ENCODE results near the gene KTN1.

KTN1 gene

GRCh38 chr14:55689981-55690871 is 110.2 kb downstream of the KTN1 start:
- no peak for DNase-seq

GRCh38 chr14:55691659-55692058 is 111.7 kb downstream of the KTN1 start:
- no peak for DNase-seq

- no peak for DNase-seq
Observed at GRCh38 chr14:55693904-55694303, 113.9 kb downstream of the KTN1 start.

- no peak for DNase-seq
Observed at GRCh38 chr14:55697414-55697861, 117.4 kb downstream of the KTN1 start.

GRCh38 chr14:55698051-55698450 is 118.0 kb downstream of the KTN1 start:
- no peak for DNase-seq

DNA sequence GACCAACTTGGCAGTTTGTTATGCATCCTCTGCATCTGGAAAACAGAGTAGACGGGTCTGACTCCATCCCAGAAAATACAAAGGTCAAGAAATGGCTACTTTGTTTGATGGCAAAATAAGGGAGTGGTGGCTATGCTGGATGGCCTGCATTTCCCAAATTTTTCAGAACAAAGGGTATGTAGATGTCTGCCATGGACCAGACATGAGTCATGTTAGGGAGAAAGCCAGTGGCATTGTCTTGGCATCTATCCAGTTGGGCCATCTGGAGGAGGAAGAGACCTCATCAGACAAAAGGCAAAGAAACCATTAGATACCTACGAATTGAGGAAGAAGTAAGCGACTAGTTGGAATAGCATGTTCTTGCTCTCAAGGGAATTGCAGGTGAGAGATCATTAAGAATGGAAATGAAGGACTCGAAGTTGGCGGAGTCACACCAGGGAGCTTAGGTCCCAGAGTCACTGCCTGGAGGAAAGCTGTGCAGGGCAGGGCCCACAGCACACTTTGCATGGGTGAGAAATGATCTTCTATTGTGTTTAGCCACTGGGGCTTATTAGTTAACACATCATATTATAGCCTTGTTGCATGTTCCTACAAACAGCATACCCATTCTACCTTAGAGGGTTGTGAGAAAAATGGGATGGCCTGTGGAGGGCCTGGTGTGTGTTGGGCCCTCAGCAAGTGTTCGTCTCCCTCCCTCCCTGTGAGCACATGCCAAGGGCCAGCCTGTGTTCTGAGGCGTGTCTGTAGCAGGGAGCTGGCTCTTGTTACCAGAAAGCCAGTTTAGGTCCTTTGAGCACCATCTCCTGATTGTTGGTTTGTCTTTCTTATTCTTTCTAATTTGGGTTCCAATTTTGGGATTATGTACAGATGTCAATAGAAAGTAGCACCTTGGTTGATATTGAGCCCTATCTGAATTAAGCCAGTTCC is 119.4 kb downstream of the KTN1 start:
- no peak for DNase-seq

- DNase-seq, result no peak
Observed at GRCh38 chr14:55701638-55702037, 121.6 kb downstream of the KTN1 start.

DNA sequence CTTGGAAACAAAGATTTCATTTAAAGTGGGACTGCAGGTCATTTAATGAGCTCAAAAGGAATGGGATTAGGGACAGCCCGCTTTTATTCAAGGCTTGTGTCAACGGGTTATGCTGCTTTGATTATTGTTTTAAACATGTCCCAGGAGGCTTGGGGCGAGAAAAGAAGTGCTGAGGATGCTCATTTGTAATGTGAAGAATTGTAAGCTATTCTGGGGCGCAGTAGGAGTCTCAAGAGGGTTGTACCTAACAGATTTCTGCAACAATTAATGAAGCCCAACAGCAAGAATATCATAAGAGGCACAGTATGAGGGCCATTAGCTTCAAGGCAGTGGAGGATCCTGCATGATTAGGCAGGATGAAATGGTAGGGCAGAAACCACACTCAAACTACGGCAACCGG is 122.5 kb downstream of the KTN1 start:
- peak; percentile 5 for DNase-seq

- no peak for DNase-seq
Observed at GRCh38 chr14:55704654-55705053, 124.6 kb downstream of the KTN1 start.

DNA sequence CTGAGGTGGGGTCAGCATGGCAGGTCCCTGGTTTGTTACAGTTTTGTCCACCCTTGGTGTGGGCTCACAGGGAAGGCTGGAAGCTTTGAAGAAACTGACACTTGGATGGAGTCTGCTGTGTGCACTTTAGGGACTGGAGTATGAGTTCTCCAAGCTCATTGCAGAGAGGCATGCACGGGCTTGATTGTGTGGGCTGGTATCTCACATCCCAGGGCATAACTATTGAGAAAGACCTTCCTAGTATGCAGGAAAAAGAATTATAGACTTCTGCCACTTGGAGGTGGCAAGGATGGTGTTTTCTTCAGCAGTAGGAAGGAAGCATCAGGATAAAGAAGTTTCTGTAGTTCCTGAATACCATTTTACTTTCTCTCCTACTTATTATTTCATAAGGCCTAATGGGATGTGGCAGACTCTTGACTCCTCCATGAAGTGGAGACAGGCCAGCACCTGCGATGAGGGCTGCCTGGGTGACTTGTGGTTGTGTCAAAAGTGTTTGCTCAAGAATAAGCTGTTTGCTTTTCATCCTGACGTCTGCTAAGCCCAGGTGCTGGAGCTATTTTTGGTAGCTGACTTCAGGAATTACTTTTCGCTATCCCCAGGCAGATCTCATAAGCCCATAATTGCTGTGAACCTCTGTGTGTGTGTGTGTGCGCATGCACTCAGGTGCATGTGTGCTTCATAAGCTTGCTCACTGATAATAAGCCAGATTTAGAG is 125.8 kb downstream of the KTN1 start:
- peak; percentile 100 for DNase-seq

GRCh38 chr14:55706365-55706684 is 126.3 kb downstream of the KTN1 start:
- DNase-seq, result no peak

DNA sequence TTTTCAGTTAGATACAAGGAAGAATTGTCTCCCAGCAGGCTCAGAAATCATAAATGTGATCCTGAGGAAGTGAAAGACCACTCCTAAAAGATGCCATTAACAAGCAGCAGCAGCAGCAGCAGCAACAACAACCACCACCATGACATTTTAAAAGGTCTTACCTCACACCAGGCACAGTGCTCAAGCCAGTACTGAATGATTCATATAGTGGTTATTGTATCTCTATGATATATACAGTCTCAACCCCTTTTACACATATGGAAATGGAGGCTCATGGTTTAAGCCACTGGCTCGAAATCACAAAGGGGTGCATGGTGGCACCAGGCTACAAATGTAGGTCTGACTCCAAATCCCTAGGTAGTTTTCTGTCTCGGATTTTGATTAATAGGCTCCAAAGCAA is 126.9 kb downstream of the KTN1 start:
- peak; percentile 22 for DNase-seq

GRCh38 chr14:55707365-55707804 is 127.4 kb downstream of the KTN1 start:
- peak; percentile 33 for DNase-seq

DNA sequence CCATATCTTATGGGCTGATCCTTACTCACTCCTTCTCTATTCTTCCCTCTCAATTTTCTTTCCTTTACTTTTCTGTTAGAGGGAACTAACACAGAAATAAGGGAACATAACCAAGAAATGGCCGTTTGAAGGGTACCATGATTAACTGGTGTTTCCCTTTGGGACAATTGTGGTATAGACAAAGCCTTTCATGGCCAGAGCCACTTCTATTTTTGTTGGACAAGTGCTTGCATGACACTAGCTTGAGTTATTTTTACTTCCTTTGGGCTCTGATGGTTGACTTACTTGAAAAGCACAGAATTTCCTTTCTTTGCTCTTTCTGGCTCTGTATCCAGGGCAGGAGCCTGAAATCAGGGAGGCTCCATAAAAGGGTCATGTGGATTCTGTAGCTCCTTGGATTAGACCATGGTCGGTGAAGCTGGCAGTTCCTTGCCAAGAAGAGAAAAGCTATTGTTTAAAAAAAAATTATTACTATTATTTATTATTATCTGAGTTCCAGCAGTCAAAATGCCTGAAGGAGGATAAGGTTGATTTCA is 130.6 kb downstream of the KTN1 start:
- DNase-seq, result no peak

GRCh38 chr14:55711175-55711811 is 131.3 kb downstream of the KTN1 start:
- DNase-seq, result no peak

DNA sequence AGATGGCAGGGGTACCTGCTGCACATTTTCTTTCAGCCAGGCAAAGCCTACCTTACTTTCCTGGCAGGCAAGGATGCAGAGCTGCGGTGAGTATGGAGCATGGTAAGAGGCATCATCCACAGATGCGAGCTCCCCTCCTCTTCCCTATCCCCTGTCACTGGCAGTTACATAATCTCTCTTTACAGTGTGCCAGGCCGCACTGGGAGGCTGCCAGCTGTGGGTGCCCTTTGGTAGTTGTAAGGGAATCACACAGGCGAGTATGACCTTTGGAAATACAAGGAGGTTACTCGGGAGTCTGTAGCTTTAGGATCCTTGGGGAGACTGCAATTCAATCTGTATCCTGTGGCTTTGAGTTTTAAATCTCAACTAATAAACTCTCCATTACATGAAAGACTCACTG is 132.5 kb downstream of the KTN1 start:
- no peak for DNase-seq

DNA sequence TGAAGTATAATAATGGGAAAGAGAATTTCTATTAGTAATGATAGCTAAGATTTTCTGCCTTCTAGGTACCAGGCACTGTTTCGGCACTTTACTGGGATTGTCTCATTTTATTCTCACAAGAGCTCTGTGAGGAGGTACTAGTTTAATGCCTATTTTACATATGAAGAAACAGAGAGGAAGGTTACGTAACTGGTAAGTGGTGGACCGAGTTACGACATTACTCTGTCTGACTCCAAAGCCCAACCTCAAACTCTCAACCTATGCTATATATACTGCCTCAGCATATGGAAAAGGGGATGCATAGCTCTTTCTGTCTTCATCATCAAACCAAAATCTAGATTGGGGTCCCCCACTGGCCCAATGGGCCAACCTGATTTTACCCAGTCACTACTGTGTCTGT is 133.5 kb downstream of the KTN1 start:
- no peak for DNase-seq

GRCh38 chr14:55715889-55716288 is 135.9 kb downstream of the KTN1 start:
- no peak for DNase-seq

DNA sequence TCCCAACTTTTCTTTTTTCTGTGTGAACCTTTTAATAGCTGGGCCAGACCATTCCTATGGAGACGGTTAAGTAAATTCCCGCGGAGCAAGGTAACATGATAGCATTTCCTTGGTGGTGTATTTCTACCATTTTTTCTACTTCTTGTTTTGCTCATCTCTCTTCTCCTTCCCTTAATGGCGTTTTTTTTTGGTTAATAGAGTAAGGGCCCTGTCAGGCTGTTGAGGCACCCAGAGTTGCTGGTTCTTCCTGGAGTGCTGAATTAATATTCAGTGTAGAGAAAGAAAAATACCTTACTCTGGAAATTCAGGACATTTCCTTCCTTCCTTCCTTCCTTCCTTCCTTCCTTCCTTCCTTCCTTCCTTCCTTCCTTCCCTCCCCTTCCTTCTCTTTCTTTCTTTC is 137.6 kb downstream of the KTN1 start:
- no peak for DNase-seq

DNA sequence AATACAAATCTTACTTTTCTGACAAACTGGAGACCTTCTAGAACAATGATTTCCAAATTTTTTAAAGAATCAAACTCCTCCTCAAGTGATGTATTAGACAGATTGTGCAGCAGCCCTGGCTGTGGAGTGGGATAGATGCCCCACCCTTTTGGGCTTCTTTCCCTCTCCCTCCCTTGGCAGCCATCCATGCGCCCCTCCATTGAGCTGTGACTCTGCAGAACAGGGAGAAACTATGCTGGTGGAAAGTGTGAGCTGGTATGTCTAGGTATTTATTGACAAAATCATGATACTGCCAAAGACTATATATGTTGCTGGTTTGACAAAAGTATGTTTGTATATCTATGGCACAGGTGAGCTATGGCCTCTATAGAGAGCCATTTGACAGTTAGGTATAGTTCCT is 138.5 kb downstream of the KTN1 start:
- DNase-seq, result no peak

DNA sequence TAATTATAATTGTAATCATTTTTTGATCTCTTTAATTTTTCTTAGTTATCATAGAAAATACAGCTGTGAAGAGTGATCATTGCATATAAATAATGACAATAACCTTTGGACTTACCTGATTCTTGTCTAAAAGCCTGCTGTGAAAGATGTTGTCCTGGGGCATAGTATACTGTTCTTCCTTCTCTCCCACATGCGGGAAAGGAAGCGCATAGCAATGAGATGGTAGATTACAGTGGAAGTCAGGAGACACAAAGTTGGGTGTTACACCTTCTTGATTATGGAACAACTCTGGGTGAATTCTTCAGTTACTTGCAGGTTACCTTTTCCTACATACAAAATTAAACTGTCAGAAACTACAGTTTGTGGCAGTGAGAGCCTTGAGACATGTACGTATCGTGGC is 140.8 kb downstream of the KTN1 start:
- no peak for DNase-seq

DNA sequence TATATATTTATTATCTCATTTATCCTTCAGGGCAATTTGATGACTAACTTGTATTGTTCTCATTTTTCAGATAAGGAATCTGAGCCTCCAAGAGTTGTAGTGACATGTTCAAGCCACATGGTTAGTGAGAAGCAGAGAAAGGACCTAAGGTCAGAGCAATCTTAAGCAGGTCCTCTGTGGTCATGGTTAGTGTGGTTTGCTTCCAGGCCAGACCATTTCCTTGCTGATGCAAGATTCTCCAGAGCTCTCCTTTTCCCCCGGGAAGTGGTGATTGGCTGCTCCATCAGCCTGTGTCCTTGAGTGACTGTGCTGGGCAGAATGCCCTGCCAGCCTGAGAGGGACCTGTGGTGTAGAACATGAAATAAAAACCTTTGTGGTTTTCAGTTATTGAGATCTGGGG is 141.3 kb downstream of the KTN1 start:
- DNase-seq, result peak; percentile 91
